Measurements from ENCODE around the gene ABCF1. TPM values are rescaled to one million over a fixed set of nuclear protein-coding genes. Genes with fewer than 3 reads are reported as not detected.
A peak's percentile ranks its signal among the peaks of the same experiment; 100 is the strongest.

Gene ABCF1
- total and polyA plus RNA-seq, 9 of the 15 experiments (the other 6 are each of a cell fraction or from before 2014, with no cell fraction given) = 41.6 to 193 (median 102) TPM

DNA sequence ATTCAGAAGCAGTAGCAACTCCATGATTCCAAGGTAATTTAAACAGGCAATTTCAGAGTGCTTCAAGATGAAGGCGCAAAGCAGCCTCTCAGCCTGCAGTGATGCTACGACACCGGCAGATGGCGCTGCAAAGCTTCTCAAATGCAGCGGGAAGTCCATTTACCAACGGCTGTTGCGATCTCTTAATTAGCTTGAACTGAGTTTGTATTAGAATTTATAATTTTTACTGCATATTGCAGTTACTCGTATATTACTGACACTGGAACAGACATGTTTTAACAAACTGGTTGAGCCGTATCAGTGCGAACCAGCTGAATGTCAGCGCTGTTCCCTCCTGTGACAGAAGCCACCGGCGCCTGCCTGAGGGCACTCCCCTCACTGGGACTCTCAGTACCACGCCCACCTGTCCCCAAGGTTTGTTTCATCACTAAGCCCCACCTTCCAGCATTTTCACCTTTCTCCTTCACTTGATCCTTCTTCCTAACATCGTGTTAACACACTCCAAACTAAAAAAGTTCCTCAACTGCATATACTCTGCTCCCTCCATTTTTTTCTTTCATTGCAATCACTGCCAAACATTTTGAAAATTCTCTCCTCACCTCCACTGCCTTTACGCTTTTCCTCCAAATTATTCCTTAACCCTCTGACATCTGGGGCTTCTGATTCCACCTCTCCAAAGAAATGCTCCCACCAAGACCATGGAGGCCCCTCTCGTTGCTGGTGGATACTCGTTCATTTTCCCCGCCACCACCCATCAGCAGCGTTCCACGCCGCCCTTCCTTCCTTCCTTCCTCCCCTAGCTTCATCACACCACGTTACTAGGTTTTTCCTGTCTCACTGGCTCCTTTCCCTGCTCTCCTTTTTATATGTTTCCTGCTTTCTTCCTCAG lies 29.5 kb upstream of the ABCF1 start (continued):
- TF ChIP-seq, protein P1, sequence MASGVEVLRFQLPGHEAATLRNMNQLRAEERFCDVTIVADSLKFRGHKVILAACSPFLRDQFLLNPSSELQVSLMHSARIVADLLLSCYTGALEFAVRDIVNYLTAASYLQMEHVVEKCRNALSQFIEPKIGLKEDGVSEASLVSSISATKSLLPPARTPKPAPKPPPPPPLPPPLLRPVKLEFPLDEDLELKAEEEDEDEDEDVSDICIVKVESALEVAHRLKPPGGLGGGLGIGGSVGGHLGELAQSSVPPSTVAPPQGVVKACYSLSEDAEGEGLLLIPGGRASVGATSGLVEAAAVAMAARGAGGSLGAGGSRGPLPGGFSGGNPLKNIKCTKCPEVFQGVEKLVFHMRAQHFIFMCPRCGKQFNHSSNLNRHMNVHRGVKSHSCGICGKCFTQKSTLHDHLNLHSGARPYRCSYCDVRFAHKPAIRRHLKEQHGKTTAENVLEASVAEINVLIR (CRISPR knock-in tag; IDR thresholded peaks at IDR 0.05) = 0 out of 2 replicates have a peak, but pooled peaks have one; percentile 38
- TF ChIP-seq, protein P2, sequence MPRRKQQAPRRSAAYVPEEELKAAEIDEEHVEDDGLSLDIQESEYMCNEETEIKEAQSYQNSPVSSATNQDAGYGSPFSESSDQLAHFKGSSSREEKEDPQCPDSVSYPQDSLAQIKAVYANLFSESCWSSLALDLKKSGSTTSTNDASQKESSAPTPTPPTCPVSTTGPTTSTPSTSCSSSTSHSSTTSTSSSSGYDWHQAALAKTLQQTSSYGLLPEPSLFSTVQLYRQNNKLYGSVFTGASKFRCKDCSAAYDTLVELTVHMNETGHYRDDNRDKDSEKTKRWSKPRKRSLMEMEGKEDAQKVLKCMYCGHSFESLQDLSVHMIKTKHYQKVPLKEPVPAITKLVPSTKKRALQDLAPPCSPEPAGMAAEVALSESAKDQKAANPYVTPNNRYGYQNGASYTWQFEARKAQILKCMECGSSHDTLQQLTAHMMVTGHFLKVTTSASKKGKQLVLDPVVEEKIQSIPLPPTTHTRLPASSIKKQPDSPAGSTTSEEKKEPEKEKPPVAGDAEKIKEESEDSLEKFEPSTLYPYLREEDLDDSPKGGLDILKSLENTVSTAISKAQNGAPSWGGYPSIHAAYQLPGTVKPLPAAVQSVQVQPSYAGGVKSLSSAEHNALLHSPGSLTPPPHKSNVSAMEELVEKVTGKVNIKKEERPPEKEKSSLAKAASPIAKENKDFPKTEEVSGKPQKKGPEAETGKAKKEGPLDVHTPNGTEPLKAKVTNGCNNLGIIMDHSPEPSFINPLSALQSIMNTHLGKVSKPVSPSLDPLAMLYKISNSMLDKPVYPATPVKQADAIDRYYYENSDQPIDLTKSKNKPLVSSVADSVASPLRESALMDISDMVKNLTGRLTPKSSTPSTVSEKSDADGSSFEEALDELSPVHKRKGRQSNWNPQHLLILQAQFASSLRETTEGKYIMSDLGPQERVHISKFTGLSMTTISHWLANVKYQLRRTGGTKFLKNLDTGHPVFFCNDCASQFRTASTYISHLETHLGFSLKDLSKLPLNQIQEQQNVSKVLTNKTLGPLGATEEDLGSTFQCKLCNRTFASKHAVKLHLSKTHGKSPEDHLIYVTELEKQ (CRISPR knock-in tag; IDR thresholded peaks at IDR 0.05) = no peak
- TF ChIP-seq HDAC1 (IDR thresholded peaks at IDR 0.05) (peak in 1 of 2 experiments; percentile 83; a peak in 2 of 4 replicates), POLR2G (IDR thresholded peaks at IDR 0.05; ENCODE audit: low read depth, low read length) (peak; percentile 35; the same call in 1 of the 2 replicates), ZNF24 (IDR thresholded peaks at IDR 0.05) (no peak), HEY1 (CRISPR knock-in tag; IDR thresholded peaks at IDR 0.05; ENCODE audit: borderline replicate concordance) (0 out of 2 replicates have a peak, but pooled peaks have one; percentile 78), SMARCE1 (IDR thresholded peaks at IDR 0.05) (no peak), ESRRB (CRISPR knock-in tag; IDR thresholded peaks at IDR 0.05; ENCODE audit: borderline replicate concordance) (no peak), ZNF561 (CRISPR knock-in tag; conservative IDR thresholded peaks at IDR 0.05) (no peak)
- TF ChIP-seq, protein P3, sequence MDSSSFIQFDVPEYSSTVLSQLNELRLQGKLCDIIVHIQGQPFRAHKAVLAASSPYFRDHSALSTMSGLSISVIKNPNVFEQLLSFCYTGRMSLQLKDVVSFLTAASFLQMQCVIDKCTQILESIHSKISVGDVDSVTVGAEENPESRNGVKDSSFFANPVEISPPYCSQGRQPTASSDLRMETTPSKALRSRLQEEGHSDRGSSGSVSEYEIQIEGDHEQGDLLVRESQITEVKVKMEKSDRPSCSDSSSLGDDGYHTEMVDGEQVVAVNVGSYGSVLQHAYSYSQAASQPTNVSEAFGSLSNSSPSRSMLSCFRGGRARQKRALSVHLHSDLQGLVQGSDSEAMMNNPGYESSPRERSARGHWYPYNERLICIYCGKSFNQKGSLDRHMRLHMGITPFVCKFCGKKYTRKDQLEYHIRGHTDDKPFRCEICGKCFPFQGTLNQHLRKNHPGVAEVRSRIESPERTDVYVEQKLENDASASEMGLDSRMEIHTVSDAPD (CRISPR knock-in tag; IDR thresholded peaks at IDR 0.05) = no peak
- TF ChIP-seq, protein P4, sequence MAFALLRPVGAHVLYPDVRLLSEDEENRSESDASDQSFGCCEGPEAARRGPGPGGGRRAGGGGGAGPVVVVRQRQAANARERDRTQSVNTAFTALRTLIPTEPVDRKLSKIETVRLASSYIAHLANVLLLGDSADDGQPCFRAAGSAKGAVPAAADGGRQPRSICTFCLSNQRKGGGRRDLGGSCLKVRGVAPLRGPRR (CRISPR knock-in tag; IDR thresholded peaks at IDR 0.05) = no peak
- TF ChIP-seq, protein P5, sequence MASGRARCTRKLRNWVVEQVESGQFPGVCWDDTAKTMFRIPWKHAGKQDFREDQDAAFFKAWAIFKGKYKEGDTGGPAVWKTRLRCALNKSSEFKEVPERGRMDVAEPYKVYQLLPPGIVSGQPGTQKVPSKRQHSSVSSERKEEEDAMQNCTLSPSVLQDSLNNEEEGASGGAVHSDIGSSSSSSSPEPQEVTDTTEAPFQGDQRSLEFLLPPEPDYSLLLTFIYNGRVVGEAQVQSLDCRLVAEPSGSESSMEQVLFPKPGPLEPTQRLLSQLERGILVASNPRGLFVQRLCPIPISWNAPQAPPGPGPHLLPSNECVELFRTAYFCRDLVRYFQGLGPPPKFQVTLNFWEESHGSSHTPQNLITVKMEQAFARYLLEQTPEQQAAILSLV (tag; IDR thresholded peaks at IDR 0.05) = no peak
- TF ChIP-seq, protein P6, sequence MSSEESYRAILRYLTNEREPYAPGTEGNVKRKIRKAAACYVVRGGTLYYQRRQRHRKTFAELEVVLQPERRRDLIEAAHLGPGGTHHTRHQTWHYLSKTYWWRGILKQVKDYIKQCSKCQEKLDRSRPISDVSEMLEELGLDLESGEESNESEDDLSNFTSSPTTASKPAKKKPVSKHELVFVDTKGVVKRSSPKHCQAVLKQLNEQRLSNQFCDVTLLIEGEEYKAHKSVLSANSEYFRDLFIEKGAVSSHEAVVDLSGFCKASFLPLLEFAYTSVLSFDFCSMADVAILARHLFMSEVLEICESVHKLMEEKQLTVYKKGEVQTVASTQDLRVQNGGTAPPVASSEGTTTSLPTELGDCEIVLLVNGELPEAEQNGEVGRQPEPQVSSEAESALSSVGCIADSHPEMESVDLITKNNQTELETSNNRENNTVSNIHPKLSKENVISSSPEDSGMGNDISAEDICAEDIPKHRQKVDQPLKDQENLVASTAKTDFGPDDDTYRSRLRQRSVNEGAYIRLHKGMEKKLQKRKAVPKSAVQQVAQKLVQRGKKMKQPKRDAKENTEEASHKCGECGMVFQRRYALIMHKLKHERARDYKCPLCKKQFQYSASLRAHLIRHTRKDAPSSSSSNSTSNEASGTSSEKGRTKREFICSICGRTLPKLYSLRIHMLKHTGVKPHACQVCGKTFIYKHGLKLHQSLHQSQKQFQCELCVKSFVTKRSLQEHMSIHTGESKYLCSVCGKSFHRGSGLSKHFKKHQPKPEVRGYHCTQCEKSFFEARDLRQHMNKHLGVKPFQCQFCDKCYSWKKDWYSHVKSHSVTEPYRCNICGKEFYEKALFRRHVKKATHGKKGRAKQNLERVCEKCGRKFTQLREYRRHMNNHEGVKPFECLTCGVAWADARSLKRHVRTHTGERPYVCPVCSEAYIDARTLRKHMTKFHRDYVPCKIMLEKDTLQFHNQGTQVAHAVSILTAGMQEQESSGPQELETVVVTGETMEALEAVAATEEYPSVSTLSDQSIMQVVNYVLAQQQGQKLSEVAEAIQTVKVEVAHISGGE (CRISPR knock-in tag; IDR thresholded peaks at IDR 0.05) = 0 out of 6 replicates have a peak, but pooled peaks of 1 of the 3 experiments have one; percentile 7

Measured in K562 (cell line).